GM15510 (cell line): ENCODE data around the gene HLA-B.

Experiments
- POLR2A ChIP-seq: IDR thresholded peaks from 3 replicates; pipeline ENCODE4 v1.6.1; 2011; ENCODE audit warnings: borderline replicate concordance; ENCODE audit not compliant: insufficient read length; ENCODE audit errors: extremely low read depth

HLA-B gene

GRCh38 chr6:31356216-31356945, 598 bp downstream of the HLA-B start:
- no peak for TF ChIP-seq POLR2A

DNA sequence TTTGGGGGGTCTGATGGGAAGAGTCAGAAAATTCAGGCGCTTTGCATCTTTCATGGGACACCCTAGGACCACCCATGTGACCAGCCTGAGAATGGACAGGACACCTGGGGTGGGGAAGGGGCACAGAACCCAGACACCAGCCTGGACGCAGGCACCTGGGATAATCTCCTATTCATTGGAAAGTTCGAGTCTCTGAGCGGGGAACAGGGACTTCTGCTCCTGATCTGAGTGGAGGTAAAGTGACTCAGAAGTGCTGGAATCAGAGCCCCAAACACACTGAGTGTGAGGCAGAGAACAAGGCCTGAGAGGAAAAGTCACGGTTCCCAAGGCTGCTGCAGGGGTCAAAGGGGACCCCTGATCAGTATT, 1.4 kb downstream of the HLA-B start:
- no peak for TF ChIP-seq POLR2A

- TF ChIP-seq POLR2A = peak; percentile 25
These were observed 2.0 kb downstream of the HLA-B start for GRCh38 chr6:31354864-31355582.

DNA sequence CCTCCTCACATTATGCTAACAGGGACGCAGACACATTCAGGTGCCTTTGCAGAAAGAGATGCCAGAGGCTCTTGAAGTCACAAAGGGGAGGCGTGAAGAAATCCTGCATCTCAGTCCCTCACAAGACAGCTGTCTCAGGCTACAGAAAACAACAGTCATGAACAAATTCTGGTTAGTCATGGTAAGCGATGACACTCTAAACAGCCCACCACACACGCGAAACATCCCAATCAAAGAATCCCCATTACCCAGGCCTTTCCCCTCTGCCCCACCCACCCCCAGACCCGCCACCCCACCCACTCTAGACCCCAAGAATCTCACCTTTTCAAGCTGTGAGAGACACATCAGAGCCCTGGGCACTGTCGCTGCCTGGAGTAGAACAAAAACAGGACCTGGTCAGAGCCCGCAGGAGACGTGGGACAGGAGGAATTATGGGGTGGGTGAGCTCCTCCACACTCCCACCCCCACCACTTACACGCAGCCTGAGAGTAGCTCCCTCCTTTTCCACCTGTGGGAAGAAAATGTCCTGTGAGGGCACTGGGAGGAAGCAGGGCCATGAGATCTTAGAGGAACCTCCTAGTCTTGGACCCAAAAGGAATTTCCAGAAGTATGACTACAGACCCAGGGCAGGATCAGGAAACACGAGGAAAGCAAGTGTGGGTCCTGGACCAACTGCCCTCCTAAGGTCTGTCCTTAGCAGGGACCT, 2.7 kb downstream of the HLA-B start:
- no peak for TF ChIP-seq POLR2A

- peak; percentile 15 for TF ChIP-seq POLR2A
These were observed 3.5 kb downstream of the HLA-B start for GRCh38 chr6:31353384-31353945.

GRCh38 chr6:31352683-31353383, 4.1 kb downstream of the HLA-B start:
- TF ChIP-seq POLR2A = no peak

DNA sequence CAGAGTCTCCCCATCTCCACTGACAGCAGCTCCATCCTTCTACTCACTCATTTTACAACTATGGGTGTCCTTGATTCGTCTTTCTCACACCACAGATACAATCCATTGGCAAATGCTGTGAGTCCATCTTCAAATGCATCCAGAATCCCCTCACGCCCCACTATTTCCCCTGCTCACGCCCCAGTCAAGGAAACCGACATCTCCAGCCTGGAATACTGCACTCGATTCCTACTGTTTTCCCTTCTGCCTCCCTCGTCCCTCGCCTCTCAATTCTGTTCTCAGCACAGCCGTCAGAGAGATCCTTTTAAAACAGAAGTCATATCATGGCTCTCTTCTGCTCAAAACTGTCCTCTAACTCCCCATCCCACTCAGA, 4.7 kb downstream of the HLA-B start:
- TF ChIP-seq POLR2A = no peak

DNA sequence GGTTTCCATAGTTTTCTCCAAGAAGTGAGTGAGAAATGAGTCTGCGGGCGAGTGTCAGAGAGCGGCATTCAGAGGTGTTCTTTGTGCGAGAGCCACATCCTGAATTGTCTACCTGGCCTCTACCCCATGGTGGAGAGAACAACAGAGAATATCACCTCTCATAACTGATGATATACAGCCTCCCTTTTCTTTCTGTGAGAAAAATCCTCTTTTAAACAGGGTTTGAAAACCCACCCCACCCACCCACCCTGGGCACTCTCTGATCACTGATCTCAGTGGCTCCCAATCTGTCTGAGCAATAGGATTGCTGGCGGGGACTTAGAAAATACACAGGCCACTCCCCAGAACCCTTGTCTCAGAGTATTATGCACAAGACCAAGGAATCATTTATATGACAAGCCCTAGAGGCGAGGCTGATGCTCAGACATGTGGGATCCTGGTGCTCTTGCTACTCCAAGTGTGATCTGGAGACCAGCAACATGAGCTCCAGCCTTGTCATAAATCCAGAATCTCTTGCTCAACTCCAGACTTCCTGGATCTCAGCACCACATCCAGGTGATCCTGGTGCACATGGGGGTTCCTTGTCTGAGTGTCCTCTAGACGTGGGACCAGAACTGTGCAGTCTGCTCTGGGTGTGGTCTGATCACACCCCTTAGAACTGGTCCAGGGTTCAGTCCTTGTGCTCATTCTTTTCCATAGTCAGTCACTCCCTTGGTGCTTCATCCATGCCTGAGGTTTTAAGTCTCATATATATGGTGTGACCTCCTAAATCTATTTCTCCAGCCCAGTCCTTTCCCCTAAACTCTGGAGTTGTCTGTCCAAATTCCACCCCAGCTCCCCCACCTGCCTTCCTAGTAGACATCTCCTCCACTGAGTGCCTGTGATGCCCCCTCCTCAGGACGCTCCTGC, 5.3 kb downstream of the HLA-B start:
- no peak for TF ChIP-seq POLR2A

GRCh38 chr6:31351033-31351380, 6.0 kb downstream of the HLA-B start:
- no peak for TF ChIP-seq POLR2A

DNA sequence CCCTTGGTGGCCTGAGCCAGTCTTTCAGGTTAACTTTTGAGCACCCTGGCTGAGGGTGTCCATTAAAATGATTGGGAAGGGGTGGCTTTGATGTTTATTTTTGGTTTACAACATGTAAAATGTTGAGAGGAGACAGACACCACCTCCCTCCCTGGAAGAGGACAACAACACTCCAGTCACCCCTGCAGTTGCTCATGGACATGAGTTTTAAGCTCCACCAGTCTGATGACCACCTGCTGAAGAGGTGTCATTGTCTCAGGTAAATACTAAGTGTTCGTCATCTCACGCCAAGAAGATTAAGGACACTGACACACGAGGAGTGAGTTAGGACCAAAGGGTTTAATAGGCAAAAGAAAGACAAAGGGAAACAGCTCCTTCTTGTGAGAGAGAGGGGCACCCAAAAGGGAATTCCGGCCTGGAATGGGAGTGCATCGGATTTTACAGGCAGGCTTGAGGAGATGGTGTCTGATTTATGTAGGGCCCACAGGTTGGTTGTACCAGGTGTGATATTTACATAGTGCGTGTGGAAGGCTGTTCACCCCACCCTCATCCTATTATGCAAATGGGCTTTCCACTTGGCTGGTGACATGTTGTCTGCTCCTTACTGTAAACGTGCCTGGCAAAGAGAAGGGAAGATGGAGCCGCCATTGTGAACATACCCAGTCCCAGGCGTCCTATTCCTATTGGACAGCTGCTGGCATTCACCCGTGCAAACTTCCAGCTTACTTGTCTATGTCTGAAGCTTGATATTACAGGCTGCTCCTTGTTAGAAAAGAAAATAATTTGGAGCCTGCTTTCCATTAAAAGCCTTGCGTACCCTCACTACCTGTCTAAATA, 6.6 kb downstream of the HLA-B start:
- TF ChIP-seq POLR2A = no peak

DNA sequence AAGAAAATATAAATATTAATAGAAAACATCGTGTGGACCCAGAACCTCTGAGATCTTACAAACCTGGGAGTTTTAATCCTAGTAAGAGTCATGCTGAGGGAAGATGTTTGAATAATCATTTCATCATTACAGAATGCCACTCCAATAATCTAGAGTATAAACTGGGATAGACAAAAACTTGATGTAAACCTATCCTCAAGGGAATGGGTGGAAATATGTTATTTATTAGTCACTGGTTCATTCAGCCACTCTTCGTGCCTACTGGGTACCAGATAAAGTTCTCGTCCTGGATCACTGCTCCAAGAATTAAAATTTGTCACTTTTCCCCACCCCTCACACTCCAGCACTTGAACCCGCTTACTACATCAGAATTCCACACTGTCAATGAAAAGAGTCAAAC, 7.7 kb downstream of the HLA-B start:
- no peak for TF ChIP-seq POLR2A

DNA sequence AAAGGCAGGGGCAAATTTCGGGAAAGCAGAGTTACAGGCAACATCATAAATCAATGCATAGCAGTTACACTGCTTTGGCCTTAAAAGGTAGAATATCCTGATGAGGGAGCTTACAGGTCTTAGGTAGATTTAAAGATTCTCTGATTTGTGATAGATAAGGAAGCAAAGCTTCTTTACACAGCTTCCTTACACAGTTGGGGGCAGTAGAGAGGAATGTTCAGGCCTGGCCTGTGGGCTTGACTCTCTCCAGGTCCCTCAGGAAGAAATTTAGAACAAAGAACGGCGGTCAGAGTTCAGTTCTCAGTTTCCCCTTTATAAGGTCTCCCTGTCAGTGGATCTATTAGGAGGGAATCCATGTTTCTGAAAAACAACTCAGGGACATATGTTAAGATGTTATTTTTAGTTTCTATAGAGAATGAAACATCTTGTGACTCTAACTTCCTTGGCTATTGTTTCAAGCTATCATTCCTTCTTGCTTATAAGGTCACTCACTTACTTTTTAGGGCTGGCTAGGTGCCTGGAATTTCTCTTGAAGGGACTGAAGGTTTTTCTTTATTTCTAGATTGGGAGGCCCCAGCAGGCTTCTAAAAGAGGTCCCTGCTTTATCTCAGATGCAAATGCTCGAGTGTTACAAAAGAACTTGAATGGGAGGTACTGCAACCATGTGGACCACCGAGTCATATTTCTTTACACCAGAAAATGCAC, 11.8 kb downstream of the HLA-B start:
- TF ChIP-seq POLR2A = no peak
